Endothelial cell of umbilical vein (primary cell): ENCODE data around the gene PNMA6F. TPM values are rescaled to one million over a fixed set of nuclear protein-coding genes. Genes with fewer than 3 reads are reported as not detected.

Source experiments
- BruUV-seq: library from RNA; stranded (reverse); fragments of 400-500 nt; replicated peaks from 2 replicates; lab custom pipeline; 2021; lab: Mats Ljungman, UMichigan
- CTCF ChIA-PET: fragments of 300-600, 350-600 bp; sonication (Branson Sonifier 250); formaldehyde crosslinking; loops from one replicate; lab custom pipeline; 2021; ENCODE audit warnings: antibody characterized with exemption, inconsistent platforms; lab: Charles Lee
- POLR2A ChIA-PET: fragments of 300-600, 350-600 bp; sonication (Branson Sonifier 250); formaldehyde crosslinking; loops from one replicate; lab custom pipeline; 2021; ENCODE audit warnings: antibody characterized with exemption, inconsistent platforms; lab: Charles Lee
- DNase-seq: peaks from one replicate; pipeline ENCODE4 v3.0.0-alpha.2; 2011; ENCODE audit warnings: low read depth, low spot score
- FAIRE-seq: peaks from 2 replicates; lab custom pipeline; 2011; peaks lifted over from hg19 to GRCh38; lab: Jason Lieb, UNC
- H2AFZ ChIP-seq: 2 replicates; pipeline ENCODE4 v1.6.0; 2012; ENCODE audit warnings: low read depth, low read length, control low read depth, inconsistent platforms
- H3K27ac ChIP-seq: 2 replicates; pipeline ENCODE4 v1.5.1; 2011; ENCODE audit warnings: low read depth, mild to moderate bottlenecking, control low read depth, low read length, moderate library complexity; ENCODE audit not compliant: insufficient read depth
- H3K27me3 ChIP-seq, 2 experiments: 2 replicates each; pipeline versions ENCODE4 v1.6.0 to v1.6.1; 2011; ENCODE audit warnings: low read length in 2 of 2, mixed read lengths in 1 of 2; ENCODE audit not compliant: control insufficient read depth in 2 of 2, insufficient read depth in 2 of 2
- H3K36me3 ChIP-seq, 2 experiments: 2 replicates in 1 of 2; 3 replicates in 1 of 2; pipeline ENCODE4 v1.5.1; 2011; ENCODE audit warnings: low read length in 2 of 2, mild to moderate bottlenecking in 1 of 2, moderate library complexity in 1 of 2; ENCODE audit not compliant: control insufficient read depth in 2 of 2, insufficient read depth in 2 of 2; ENCODE audit errors: extremely low read depth in 1 of 2
- H3K4me1 ChIP-seq: 3 replicates; pipeline ENCODE4 v1.5.1; 2011; ENCODE audit warnings: mild to moderate bottlenecking, low read length; ENCODE audit not compliant: control insufficient read depth, insufficient read depth; ENCODE audit errors: extremely low read depth
- H3K4me2 ChIP-seq: 2 replicates; pipeline ENCODE4 v1.6.1; 2011; ENCODE audit warnings: low read length, control low read depth, mixed read lengths; ENCODE audit not compliant: insufficient read depth
- H3K4me3 ChIP-seq, 3 experiments: fragments of 200-600 bp in 1 of 3; sonication (generic), shearing (Covaris generic) in 1 of 3; replicated peaks in 1 of 3; 2 replicates each; pipeline ENCODE4 v1.5.1; 2011 to 2016; ENCODE audit warnings: control low read depth in 3 of 3, low read length in 3 of 3, mild to moderate bottlenecking in 2 of 3, inconsistent platforms in 1 of 3, low read depth in 1 of 3, moderate library complexity in 1 of 3; ENCODE audit not compliant: insufficient read depth in 1 of 3
- H3K79me2 ChIP-seq: 2 replicates; pipeline ENCODE4 v1.6.0; 2012; ENCODE audit warnings: low read length, inconsistent platforms; ENCODE audit not compliant: control insufficient read depth, insufficient read depth
- H3K9ac ChIP-seq: replicated peaks from 2 replicates; pipeline ENCODE3; 2011; ENCODE audit warnings: low read length, control low read depth; ENCODE audit not compliant: insufficient read depth; ENCODE audit errors: extremely low read depth
- H3K9me1 ChIP-seq: replicated peaks from 3 replicates; pipeline ENCODE4 v1.6.0; 2011; ENCODE audit warnings: mild to moderate bottlenecking, low read length; ENCODE audit not compliant: control insufficient read depth, insufficient read depth; ENCODE audit errors: extremely low read depth
- H3K9me3 ChIP-seq: replicated peaks from 2 replicates; pipeline ENCODE4 v1.5.1; 2012; ENCODE audit warnings: low read length, inconsistent platforms; ENCODE audit not compliant: control insufficient read depth, insufficient read depth
- H4K20me1 ChIP-seq: replicated peaks from 2 replicates; pipeline ENCODE3; 2011; ENCODE audit warnings: mild to moderate bottlenecking, low read length; ENCODE audit not compliant: control insufficient read depth, insufficient read depth; ENCODE audit errors: extremely low read depth
- EZH2 ChIP-seq: IDR thresholded peaks from 2 replicates; pipeline ENCODE4 v1.6.1; 2012; ENCODE audit warnings: borderline replicate concordance, low read depth, mild to moderate bottlenecking, moderate library complexity, low read length, inconsistent platforms; ENCODE audit not compliant: severe bottlenecking
- FOS ChIP-seq: IDR thresholded peaks from 2 replicates; pipeline ENCODE4 v1.6.1; 2011; ENCODE audit warnings: mild to moderate bottlenecking, low read length, moderate library complexity, borderline replicate concordance; ENCODE audit not compliant: insufficient read depth
- GATA2 ChIP-seq: IDR thresholded peaks from 2 replicates; pipeline ENCODE4 v1.7.0; 2011; ENCODE audit warnings: low read depth, mild to moderate bottlenecking, moderate library complexity, mixed read lengths, low read length; ENCODE audit not compliant: insufficient read length, insufficient read depth
- JUN ChIP-seq: IDR thresholded peaks from 2 replicates; pipeline ENCODE4 v1.6.1; 2011; ENCODE audit warnings: borderline replicate concordance, low read depth; ENCODE audit not compliant: insufficient read length, insufficient read depth
- MAX ChIP-seq: IDR thresholded peaks from 2 replicates; pipeline ENCODE4 v1.6.1; 2011; ENCODE audit not compliant: insufficient read depth, insufficient read length
- MYC ChIP-seq: IDR thresholded peaks from one replicate; pipeline ENCODE4 v1.6.1; 2011; ENCODE audit warnings: mild to moderate bottlenecking, low read depth, low read length
- POLR2AphosphoS5 ChIP-seq: IDR thresholded peaks from 2 replicates; pipeline ENCODE4 v1.6.1; 2012; ENCODE audit warnings: low read depth, mild to moderate bottlenecking, control low read depth, low read length, moderate library complexity; ENCODE audit not compliant: insufficient read depth
- dilution Hi-C: fragments of 300-500 bp; cut with MboI; formaldehyde crosslinking; loops from one replicate; pipeline ENCODE4 v1.15.0; 2019; ENCODE audit warnings: low sequenced_read_pairs; ENCODE audit not compliant: extremely low pct_ligation_motif_present
- intact Hi-C: fragments of 100-400 bp; cut with micrococcal nuclease; formaldehyde crosslinking; loops from one replicate; pipeline ENCODE4 v1.10.0; 2022
- polyA plus RNA-seq, 4 experiments: library from polyadenylated mRNA; depleted of rRNA in 3 of 4; stranded (reverse) in 3 of 4; unstranded in 1 of 4; fragments of >200 nt; gene quantifications; 2 replicates each; pipeline versions ENCODE4 v1.2.1 to v1.2.3, GENCODE V29; 2011 to 2012; ENCODE audit warnings: missing spikeins in 1 of 4
- total RNA-seq: library from RNA; stranded (reverse); gene quantifications from 2 replicates; pipeline ENCODE4 v1.2.3, GENCODE V29; 2021
- TF ChIP-seq, protein P1 (sequence below), 2 donors: IDR thresholded peaks; 1 replicate in 1 of 2; 2 replicates in 1 of 2; pipeline ENCODE4 v1.5.1; 2011; ENCODE audit warnings: low read length in 2 of 2, mild to moderate bottlenecking in 2 of 2, moderate library complexity in 2 of 2, control low read depth in 1 of 2, inconsistent platforms in 1 of 2, low read depth in 1 of 2; ENCODE audit not compliant: insufficient read depth in 1 of 2; ENCODE audit errors: extremely low read depth in 1 of 2

Gene PNMA6F
- total and polyA plus RNA-seq, 2 donors (not counting 3 experiments of a cell fraction or from before 2014, with no cell fraction given): not detected

- H2AFZ ChIP-seq: no peak overlapping the region
- DNase-seq (no peak), FAIRE-seq (no peak)
- intact Hi-C loops (no loop called here), dilution Hi-C loops (no loop called here)
- H3K27me3 ChIP-seq: peaks cover 4 to 10% of the 10 kb centered on the region in 2 experiments
- H4K20me1 ChIP-seq: no peaks in the 10 kb centered on the region
- TF ChIP-seq MAX: no peak
- TF ChIP-seq MYC: no peak
- no peak for TF ChIP-seq POLR2AphosphoS5
- TF ChIP-seq EZH2: no peak
- TF ChIP-seq, protein P1, sequence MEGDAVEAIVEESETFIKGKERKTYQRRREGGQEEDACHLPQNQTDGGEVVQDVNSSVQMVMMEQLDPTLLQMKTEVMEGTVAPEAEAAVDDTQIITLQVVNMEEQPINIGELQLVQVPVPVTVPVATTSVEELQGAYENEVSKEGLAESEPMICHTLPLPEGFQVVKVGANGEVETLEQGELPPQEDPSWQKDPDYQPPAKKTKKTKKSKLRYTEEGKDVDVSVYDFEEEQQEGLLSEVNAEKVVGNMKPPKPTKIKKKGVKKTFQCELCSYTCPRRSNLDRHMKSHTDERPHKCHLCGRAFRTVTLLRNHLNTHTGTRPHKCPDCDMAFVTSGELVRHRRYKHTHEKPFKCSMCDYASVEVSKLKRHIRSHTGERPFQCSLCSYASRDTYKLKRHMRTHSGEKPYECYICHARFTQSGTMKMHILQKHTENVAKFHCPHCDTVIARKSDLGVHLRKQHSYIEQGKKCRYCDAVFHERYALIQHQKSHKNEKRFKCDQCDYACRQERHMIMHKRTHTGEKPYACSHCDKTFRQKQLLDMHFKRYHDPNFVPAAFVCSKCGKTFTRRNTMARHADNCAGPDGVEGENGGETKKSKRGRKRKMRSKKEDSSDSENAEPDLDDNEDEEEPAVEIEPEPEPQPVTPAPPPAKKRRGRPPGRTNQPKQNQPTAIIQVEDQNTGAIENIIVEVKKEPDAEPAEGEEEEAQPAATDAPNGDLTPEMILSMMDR (IDR thresholded peaks at IDR 0.05; ENCODE audit: extremely low read depth in 1 of 2, insufficient read depth in 1 of 2, low read depth in 1 of 2, low read length in 2 of 2): no peak
- TF ChIP-seq FOS: no peak
- no peak for TF ChIP-seq GATA2
- no peak for TF ChIP-seq JUN
- no TSS peak for BruUV-seq
- no peak overlapping the region for H3K27ac ChIP-seq
- no peaks in the 10 kb centered on the region for H3K36me3 ChIP-seq
- H3K79me2 ChIP-seq: no peaks in the 10 kb centered on the region
- H3K4me1 ChIP-seq: no peaks in the 10 kb centered on the region
- CTCF ChIA-PET: no interaction called here
- POLR2A ChIA-PET: no interaction called here
- no peak overlapping the region for H3K4me2 ChIP-seq
- H3K4me3 ChIP-seq: no peak overlapping the region
- no peak overlapping the region for H3K9ac ChIP-seq
- no peaks in the 10 kb centered on the region for H3K9me1 ChIP-seq
- H3K9me3 ChIP-seq: no peaks in the 10 kb centered on the region
Measured at GRCh38 chrX:153327561-153327960, 6.0 kb upstream of the PNMA6F start.
